GM12878 (cell line): Measurements from ENCODE around the gene FANK1. TPM values are rescaled to one million over a fixed set of nuclear protein-coding genes. Genes with fewer than 3 reads are reported as not detected.
A peak's percentile ranks its signal among the peaks of the same experiment; 100 is the strongest.

Source experiments
- ATAC-seq: fragments of 200-7000 bp; cut with Tn5 transposase; 3 replicates; pipeline ENCODE4 v1.9.1; 2020; ENCODE audit warnings: mild to moderate bottlenecking, moderate library complexity
- BruUV-seq: library from RNA; stranded (reverse); fragments of 400-500 nt; replicated peaks from 2 replicates; lab custom pipeline; 2021; lab: Mats Ljungman, UMichigan
- CTCF ChIA-PET: fragments of 300-600 bp; sonication (Branson Sonifier 250); formaldehyde crosslinking; extraction: SDS; loops from one replicate; lab custom pipeline; 2021; ENCODE audit warnings: inconsistent platforms; lab: Yijun Ruan, JAX
- POLR2A ChIA-PET: fragments of 350-600 bp; formaldehyde crosslinking; extraction: SDS; loops from one replicate; lab custom pipeline; 2021; ENCODE audit warnings: inconsistent platforms; lab: Charles Lee
- RAD21 ChIA-PET: fragments of 300-600 bp; sonication (Branson Sonifier 250); formaldehyde crosslinking; loops from one replicate; lab custom pipeline; 2023; ENCODE audit warnings: antibody characterized with exemption; ENCODE audit not compliant: unreplicated experiment; lab: Charles Lee
- SMC1A ChIA-PET: fragments of 300-600 bp; sonication (Branson Sonifier 250); formaldehyde crosslinking; loops from one replicate; lab custom pipeline; 2023; ENCODE audit not compliant: unreplicated experiment, uncharacterized antibody; lab: Charles Lee
- DNase-seq: peaks from one replicate; pipeline ENCODE4 v3.0.0-alpha.2; 2011; ENCODE audit warnings: low read depth, low spot score
- FAIRE-seq: peaks from 3 replicates; lab custom pipeline; 2011; peaks lifted over from hg19 to GRCh38; lab: Jason Lieb, UNC
- H2AFZ ChIP-seq: 2 replicates; pipeline ENCODE4 v1.6.0; 2011; ENCODE audit warnings: low read depth, low read length, control low read depth; ENCODE audit not compliant: control insufficient read depth
- H3K27ac ChIP-seq: 2 replicates; pipeline ENCODE4 v1.5.1; 2011; ENCODE audit warnings: control low read depth; ENCODE audit not compliant: control insufficient read depth, insufficient read depth
- H3K27me3 ChIP-seq, 2 experiments: replicated peaks in 1 of 2; 2 replicates each; pipeline versions ENCODE4 v1.6.0 to v1.6.1; 2011; ENCODE audit warnings: low read length in 1 of 2; ENCODE audit not compliant: control insufficient read depth in 2 of 2, insufficient read depth in 2 of 2
- H3K36me3 ChIP-seq, 2 experiments: 2 replicates each; pipeline ENCODE4 v1.5.1; 2011; ENCODE audit warnings: low read length in 1 of 2; ENCODE audit not compliant: control insufficient read depth in 2 of 2, insufficient read depth in 2 of 2
- H3K4me1 ChIP-seq: 2 replicates; pipeline ENCODE4 v1.6.1; 2011; ENCODE audit warnings: mild to moderate bottlenecking, low read length, moderate library complexity, mixed read lengths; ENCODE audit not compliant: control insufficient read depth, insufficient read depth
- H3K4me2 ChIP-seq: 2 replicates; pipeline ENCODE4 v1.6.0; 2011; ENCODE audit warnings: control low read depth; ENCODE audit not compliant: control insufficient read depth, insufficient read depth
- H3K4me3 ChIP-seq: fragments of 200-600 bp; sonication (generic); 2 replicates; pipeline ENCODE4 v1.5.1; 2016
- H3K79me2 ChIP-seq: 2 replicates; pipeline ENCODE4 v1.6.0; 2011; ENCODE audit warnings: low read length; ENCODE audit not compliant: control insufficient read depth, insufficient read depth
- H3K9ac ChIP-seq: 2 replicates; pipeline ENCODE4 v1.8.0; 2011; ENCODE audit warnings: low read length, control low read depth, mixed read lengths; ENCODE audit not compliant: control insufficient read depth, insufficient read depth
- H3K9me3 ChIP-seq: replicated peaks from 3 replicates; pipeline ENCODE4 v1.5.1; 2011; ENCODE audit warnings: mild to moderate bottlenecking, low read length; ENCODE audit not compliant: control insufficient read depth, insufficient read depth
- H4K20me1 ChIP-seq: 2 replicates; pipeline ENCODE4 v1.6.0; 2011; ENCODE audit not compliant: control insufficient read depth, insufficient read depth
- NBN ChIP-seq: fragments of 450-650 bp; IDR thresholded peaks from 2 replicates; pipeline ENCODE4 v1.6.1; 2016
- SMC3 ChIP-seq: IDR thresholded peaks from 2 replicates; pipeline ENCODE4 v1.6.1; 2011; ENCODE audit warnings: low read length, improper control_type of control experiment, borderline replicate concordance
- TCF7 ChIP-seq: IDR thresholded peaks from 2 replicates; pipeline ENCODE4 v1.6.1; 2014; ENCODE audit warnings: antibody characterized with exemption, borderline replicate concordance
- WGBS: methylation state at CpG from one replicate; pipeline ENCODE4 v1.1.6; 2016; ENCODE audit warnings: low lambda C conversion rate; ENCODE audit not compliant: insufficient replicate concordance, insufficient coverage; ENCODE audit errors: missing lambda C conversion rate; 5-methylcytosine and 5-hydroxymethylcytosine counted together
- in situ Hi-C: fragments of 300-500 bp; cut with MboI; formaldehyde crosslinking; loops from 9 replicates; pipeline ENCODE4 v1.14.3; 2018; ENCODE audit warnings: mixed read lengths
- intact Hi-C: fragments of 100-400 bp; cut with micrococcal nuclease; formaldehyde crosslinking; loops from one replicate; pipeline ENCODE4 v1.14.2; 2022; ENCODE audit not compliant: unreplicated experiment
- polyA plus RNA-seq, 11 experiments: library from polyadenylated mRNA; depleted of rRNA in 4 of 11; unstranded in 6 of 11; stranded (reverse) in 5 of 11; fragments of >200 nt; fragmentation: Nextera tagmentation in 4 of 11; fragmentation: Illumina TruSeq in 1 of 11; extraction: Ambion mirVana in 4 of 11; extraction: Trizol in 1 of 11; gene quantifications; 1 replicate in 1 of 11; 2 replicates in 10 of 11; pipeline versions ENCODE4 v1.2.1 to v1.2.3, GENCODE V29; 2011 to 2016; ENCODE audit warnings: inconsistent platforms in 2 of 11, missing spikeins in 2 of 11, low read depth in 1 of 11
- total RNA-seq, 4 experiments: library from RNA; depleted of rRNA in 3 of 4; stranded (reverse); fragments of >200 nt in 3 of 4; fragmentation: Illumina TruSeq in 1 of 4; extraction: Trizol in 1 of 4; gene quantifications; 2 replicates each; pipeline versions ENCODE4 v1.2.1 to v1.2.3, GENCODE V29; 2013 to 2021
- TF ChIP-seq, protein P1 (sequence below), 3 experiments: IDR thresholded peaks in 2 of 3; conservative IDR thresholded peaks in 1 of 3; 2 replicates each; pipeline ENCODE4 v1.5.1; 2011; ENCODE audit warnings: low read depth in 3 of 3, low read length in 3 of 3, mild to moderate bottlenecking in 3 of 3, control low read depth in 2 of 3, moderate library complexity in 2 of 3, inconsistent platforms in 1 of 3, mixed read lengths in 1 of 3; ENCODE audit not compliant: control insufficient read depth in 2 of 3, insufficient read depth in 1 of 3; ENCODE audit errors: extremely low read depth in 1 of 3
- TF ChIP-seq, protein P2 (sequence below): IDR thresholded peaks from 2 replicates; pipeline ENCODE4 v1.6.1; 2011; ENCODE audit warnings: mild to moderate bottlenecking, low read depth, low read length, moderate library complexity; ENCODE audit not compliant: insufficient replicate concordance

The FANK1 gene
- total and polyA plus RNA-seq, 10 of the 15 experiments (the other 5 are each of a cell fraction or from before 2014, with no cell fraction given) = 0.07 to 0.16 (median 0.13) TPM; not detected in 6

GRCh38 chr10:125976960-125977605 lies 80.7 kb downstream of the FANK1 start:
- FAIRE-seq = no peak

More at GRCh38 chr10:125976960-125977605, 80.7 kb downstream of the FANK1 start:
- no TSS peak for BruUV-seq
- Histone ChIP-seq H4K20me1 (no peaks in the 10 kb centered on the region), H3K27ac (no peak overlapping the region), H3K9ac (no peak overlapping the region), H3K4me1 (no peaks in the 10 kb centered on the region), H3K4me2 (no peak overlapping the region), H3K27me3 (no peaks in the 10 kb centered on the region), H3K9me3 (no peaks in the 10 kb centered on the region), H3K4me3 (no peak overlapping the region), H2AFZ (no peak overlapping the region; the same call in 1 of the 2 replicates), H3K79me2 (no peaks in the 10 kb centered on the region), H3K36me3 (no peaks in the 10 kb centered on the region)
- DNase-seq (no peak), ATAC-seq (0 out of 3 replicates have a peak, but pooled peaks have one; percentile 37)
- ChIA-PET RAD21 (no interaction called here), POLR2A (no interaction called here), CTCF (interaction anchor here (0.8 to 1.5 kb wide), 4 partner anchors 10 to 386 kb away, joined by 3 to 6 read pairs (median 4); no protein-coding TSS in a partner anchor), SMC1A (interaction anchor here (1.0 to 1.6 kb wide), 2 partner anchors 15 to 772 kb away, joined by 3 read pairs; no protein-coding TSS in a partner anchor)
- intact Hi-C loops = loop anchor here (10.0 kb wide), 1 partner anchor 112 kb away; no protein-coding TSS in a partner anchor
- WGBS = 40% methylated on average over 6 of the region's 6 CpGs
- TF ChIP-seq NBN (no peak), SMC3 (peak; percentile 17; the same call in 1 of the 2 replicates), TCF7 (no peak)
- TF ChIP-seq, protein P1, sequence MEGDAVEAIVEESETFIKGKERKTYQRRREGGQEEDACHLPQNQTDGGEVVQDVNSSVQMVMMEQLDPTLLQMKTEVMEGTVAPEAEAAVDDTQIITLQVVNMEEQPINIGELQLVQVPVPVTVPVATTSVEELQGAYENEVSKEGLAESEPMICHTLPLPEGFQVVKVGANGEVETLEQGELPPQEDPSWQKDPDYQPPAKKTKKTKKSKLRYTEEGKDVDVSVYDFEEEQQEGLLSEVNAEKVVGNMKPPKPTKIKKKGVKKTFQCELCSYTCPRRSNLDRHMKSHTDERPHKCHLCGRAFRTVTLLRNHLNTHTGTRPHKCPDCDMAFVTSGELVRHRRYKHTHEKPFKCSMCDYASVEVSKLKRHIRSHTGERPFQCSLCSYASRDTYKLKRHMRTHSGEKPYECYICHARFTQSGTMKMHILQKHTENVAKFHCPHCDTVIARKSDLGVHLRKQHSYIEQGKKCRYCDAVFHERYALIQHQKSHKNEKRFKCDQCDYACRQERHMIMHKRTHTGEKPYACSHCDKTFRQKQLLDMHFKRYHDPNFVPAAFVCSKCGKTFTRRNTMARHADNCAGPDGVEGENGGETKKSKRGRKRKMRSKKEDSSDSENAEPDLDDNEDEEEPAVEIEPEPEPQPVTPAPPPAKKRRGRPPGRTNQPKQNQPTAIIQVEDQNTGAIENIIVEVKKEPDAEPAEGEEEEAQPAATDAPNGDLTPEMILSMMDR (IDR thresholded peaks at IDR 0.05 in 2 of 3, conservative IDR thresholded peaks at IDR 0.05 in 1 of 3; ENCODE audit: control insufficient read depth in 2 of 3, extremely low read depth in 1 of 3, insufficient read depth in 1 of 3, low read depth in 3 of 3, low read length in 3 of 3) = peak; percentile 35 to 49 (median 39); a peak in 5 of 6 replicates
- TF ChIP-seq, protein P2, sequence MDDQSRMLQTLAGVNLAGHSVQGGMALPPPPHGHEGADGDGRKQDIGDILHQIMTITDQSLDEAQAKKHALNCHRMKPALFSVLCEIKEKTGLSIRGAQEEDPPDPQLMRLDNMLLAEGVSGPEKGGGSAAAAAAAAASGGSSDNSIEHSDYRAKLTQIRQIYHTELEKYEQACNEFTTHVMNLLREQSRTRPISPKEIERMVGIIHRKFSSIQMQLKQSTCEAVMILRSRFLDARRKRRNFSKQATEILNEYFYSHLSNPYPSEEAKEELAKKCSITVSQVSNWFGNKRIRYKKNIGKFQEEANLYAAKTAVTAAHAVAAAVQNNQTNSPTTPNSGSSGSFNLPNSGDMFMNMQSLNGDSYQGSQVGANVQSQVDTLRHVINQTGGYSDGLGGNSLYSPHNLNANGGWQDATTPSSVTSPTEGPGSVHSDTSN = no peak
- in situ Hi-C loops = loop anchor here (5.0 kb wide), 1 partner anchor 1880 kb away; no protein-coding TSS in a partner anchor
